ENCODE results near the gene ARHGAP27.

The ARHGAP27 gene

DNA sequence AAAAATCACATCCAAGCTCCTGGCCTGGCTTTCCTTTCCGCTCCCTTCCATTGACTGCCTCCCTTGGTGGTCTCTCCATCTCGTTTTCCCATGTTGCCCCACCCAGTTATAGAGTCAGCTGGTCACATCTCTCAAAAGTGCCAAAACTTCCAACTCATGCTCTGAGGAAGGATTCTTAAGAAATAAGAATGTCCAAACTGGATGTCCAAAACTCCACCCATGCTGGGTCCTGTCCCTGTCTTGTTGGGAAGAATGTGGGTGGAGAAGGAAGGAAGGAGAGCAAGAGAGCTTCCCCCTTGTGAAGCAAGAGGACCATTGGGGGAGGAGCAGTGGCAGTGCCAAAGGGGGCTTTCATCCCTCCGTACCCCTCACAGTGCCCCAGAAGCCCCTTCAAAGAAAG lies 71.2 kb downstream of the ARHGAP27 start:
- Mint-ChIP-seq H3K27ac (no peak overlapping the region), H3K36me3 (ENCODE audit: low read depth) (no peaks in the 10 kb centered on the region), H3K9me3 (peaks cover 8% of the 10 kb centered on the region), H3K4me1 (peaks cover 14% of the 10 kb centered on the region), H3K4me3 (no peak overlapping the region), H3K27me3 (ENCODE audit: low read depth, poor library complexity) (peaks cover 35% of the 10 kb centered on the region)
- TF ChIP-seq, protein P1, sequence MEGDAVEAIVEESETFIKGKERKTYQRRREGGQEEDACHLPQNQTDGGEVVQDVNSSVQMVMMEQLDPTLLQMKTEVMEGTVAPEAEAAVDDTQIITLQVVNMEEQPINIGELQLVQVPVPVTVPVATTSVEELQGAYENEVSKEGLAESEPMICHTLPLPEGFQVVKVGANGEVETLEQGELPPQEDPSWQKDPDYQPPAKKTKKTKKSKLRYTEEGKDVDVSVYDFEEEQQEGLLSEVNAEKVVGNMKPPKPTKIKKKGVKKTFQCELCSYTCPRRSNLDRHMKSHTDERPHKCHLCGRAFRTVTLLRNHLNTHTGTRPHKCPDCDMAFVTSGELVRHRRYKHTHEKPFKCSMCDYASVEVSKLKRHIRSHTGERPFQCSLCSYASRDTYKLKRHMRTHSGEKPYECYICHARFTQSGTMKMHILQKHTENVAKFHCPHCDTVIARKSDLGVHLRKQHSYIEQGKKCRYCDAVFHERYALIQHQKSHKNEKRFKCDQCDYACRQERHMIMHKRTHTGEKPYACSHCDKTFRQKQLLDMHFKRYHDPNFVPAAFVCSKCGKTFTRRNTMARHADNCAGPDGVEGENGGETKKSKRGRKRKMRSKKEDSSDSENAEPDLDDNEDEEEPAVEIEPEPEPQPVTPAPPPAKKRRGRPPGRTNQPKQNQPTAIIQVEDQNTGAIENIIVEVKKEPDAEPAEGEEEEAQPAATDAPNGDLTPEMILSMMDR (IDR thresholded peaks at IDR 0.05), result no peak
- no peak for DNase-seq

- Mint-ChIP-seq H3K4me1 (no peaks in the 10 kb centered on the region), H3K4me3 (no peak overlapping the region), H3K36me3 (ENCODE audit: low read depth) (no peaks in the 10 kb centered on the region), H3K27me3 (ENCODE audit: low read depth, poor library complexity) (peaks cover 37% of the 10 kb centered on the region), H3K9me3 (peaks cover 6% of the 10 kb centered on the region), H3K27ac (no peak overlapping the region)
- TF ChIP-seq, protein P1 (IDR thresholded peaks at IDR 0.05), result no peak
- DNase-seq, result no peak
Observed at GRCh38 chr17:45357364-45357997, 75.2 kb downstream of the ARHGAP27 start.

- Mint-ChIP-seq H3K4me1 (no peaks in the 10 kb centered on the region), H3K9me3 (peaks cover 19% of the 10 kb centered on the region), H3K27me3 (ENCODE audit: low read depth, poor library complexity) (peaks cover 28% of the 10 kb centered on the region), H3K27ac (no peak overlapping the region), H3K4me3 (no peak overlapping the region), H3K36me3 (ENCODE audit: low read depth) (no peaks in the 10 kb centered on the region)
- no peak for DNase-seq
- TF ChIP-seq, protein P1 (IDR thresholded peaks at IDR 0.05), result no peak
Observed at GRCh38 chr17:45355087-45355486, 77.6 kb downstream of the ARHGAP27 start.

DNA sequence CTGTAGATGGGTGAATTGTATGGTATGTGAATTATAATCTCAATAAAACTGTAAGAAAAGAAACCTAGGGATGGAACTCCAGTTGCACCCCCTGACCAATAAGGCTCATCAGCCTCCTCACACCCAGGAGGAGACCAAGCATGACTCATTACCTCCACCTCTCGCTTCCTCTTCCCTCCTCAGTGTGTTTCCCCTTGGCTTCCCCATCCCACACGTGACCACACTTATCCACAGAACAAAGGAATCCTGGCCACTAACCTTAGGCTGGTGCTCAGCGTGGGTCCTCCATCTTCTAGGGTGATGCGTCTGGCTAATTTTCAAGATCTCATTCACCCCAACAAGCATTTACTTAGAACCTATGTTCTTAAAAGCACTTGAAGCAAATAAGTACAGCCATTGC lies 79.6 kb downstream of the ARHGAP27 start:
- Mint-ChIP-seq H3K36me3 (ENCODE audit: low read depth) (no peaks in the 10 kb centered on the region), H3K4me1 (no peaks in the 10 kb centered on the region), H3K4me3 (no peak overlapping the region), H3K27ac (no peak overlapping the region), H3K27me3 (ENCODE audit: low read depth, poor library complexity) (peaks cover 33% of the 10 kb centered on the region), H3K9me3 (peaks cover 22% of the 10 kb centered on the region)
- TF ChIP-seq, protein P1 (IDR thresholded peaks at IDR 0.05), result no peak
- no peak for DNase-seq

DNA sequence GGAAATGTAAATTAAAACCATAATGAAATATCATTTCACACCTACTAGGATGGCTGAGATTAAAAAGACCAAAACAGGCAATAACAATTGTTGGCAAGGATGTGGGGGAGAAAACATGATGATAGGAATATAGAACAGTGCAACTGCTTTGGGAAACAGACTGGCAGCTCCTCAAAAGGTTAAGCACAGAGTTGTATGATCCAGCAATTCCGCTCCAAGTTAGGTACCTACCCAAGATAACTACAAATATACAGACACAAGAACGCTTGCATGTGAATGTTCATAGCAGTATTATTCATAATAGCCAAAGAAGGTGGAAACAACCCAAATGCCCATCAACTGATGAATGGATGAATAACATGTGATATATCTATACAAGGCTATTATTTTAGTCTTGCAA lies 80.8 kb downstream of the ARHGAP27 start:
- H3K4me1 Mint-ChIP-seq, result no peaks in the 10 kb centered on the region
- no peak overlapping the region for H3K27ac Mint-ChIP-seq
- no peak for DNase-seq
- no peaks in the 10 kb centered on the region for H3K36me3 Mint-ChIP-seq (ENCODE audit: low read depth)
- H3K4me3 Mint-ChIP-seq, result no peak overlapping the region
- peaks cover 30% of the 10 kb centered on the region for H3K27me3 Mint-ChIP-seq (ENCODE audit: low read depth, poor library complexity)
- TF ChIP-seq, protein P1 (IDR thresholded peaks at IDR 0.05), result no peak
- H3K9me3 Mint-ChIP-seq, result peaks cover 22% of the 10 kb centered on the region

DNA sequence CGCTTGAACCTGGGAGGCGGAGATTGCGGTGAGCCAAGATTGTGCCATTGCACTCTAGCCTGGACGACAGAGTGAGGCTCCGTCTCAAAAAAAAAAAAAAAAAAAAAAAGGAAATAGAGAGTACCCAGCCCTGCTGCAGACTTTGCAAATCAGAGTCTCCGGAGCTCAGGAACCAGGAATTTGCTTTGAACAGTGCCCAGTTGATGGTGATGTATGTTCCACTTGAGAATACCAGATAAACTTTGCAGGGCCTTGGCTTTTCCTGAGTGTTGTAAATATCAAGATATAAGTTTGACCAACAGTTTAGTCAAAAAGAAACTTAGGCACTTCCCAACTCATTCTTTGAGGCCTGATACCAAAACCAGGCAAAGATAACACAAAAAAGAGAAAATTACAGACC lies 85.2 kb downstream of the ARHGAP27 start:
- DNase-seq, result no peak
- H3K9me3 Mint-ChIP-seq, result peaks cover 18% of the 10 kb centered on the region
- TF ChIP-seq, protein P1 (IDR thresholded peaks at IDR 0.05), result no peak
- H3K27ac Mint-ChIP-seq, result no peak overlapping the region
- no peaks in the 10 kb centered on the region for H3K36me3 Mint-ChIP-seq (ENCODE audit: low read depth)
- H3K4me3 Mint-ChIP-seq, result no peak overlapping the region
- H3K27me3 Mint-ChIP-seq (ENCODE audit: low read depth, poor library complexity), result peaks cover 18% of the 10 kb centered on the region
- peaks cover 14% of the 10 kb centered on the region for H3K4me1 Mint-ChIP-seq
